HEK293 (cell line): ENCODE measurements around the gene NFATC1.

ENCODE experiments used
- CTCF ChIA-PET: fragments of 350-600 bp; formaldehyde crosslinking; extraction: SDS; loops from one replicate; lab custom pipeline; 2021; ENCODE audit warnings: antibody characterized with exemption; lab: Yijun Ruan, JAX
- POLR2A ChIA-PET: fragments of 300-600 bp; formaldehyde crosslinking; extraction: SDS; loops from one replicate; lab custom pipeline; 2020; ENCODE audit warnings: antibody characterized with exemption, inconsistent platforms; lab: Yijun Ruan, JAX
- H3K27ac ChIP-seq: fragments of 200-500 bp; sonication (Bioruptor generic); 2 replicates; pipeline ENCODE4 v1.5.1; 2014; ENCODE audit warnings: low read depth, low read length, control low read depth, inconsistent platforms; ENCODE audit errors: extremely low read depth
- H3K36me3 ChIP-seq, 2 experiments: fragments of 200-500 bp in 1 of 2; sonication (Bioruptor generic) in 1 of 2; 1 replicate in 1 of 2; 2 replicates in 1 of 2; pipeline ENCODE4 v1.5.1; 2014 to 2017; ENCODE audit warnings: inconsistent platforms in 2 of 2, low read length in 2 of 2; ENCODE audit not compliant: control insufficient read depth in 2 of 2, insufficient read depth in 1 of 2
- H3K4me1 ChIP-seq: fragments of 200-500 bp; sonication (Bioruptor generic); 2 replicates; pipeline ENCODE4 v1.5.1; 2014; ENCODE audit warnings: mild to moderate bottlenecking, low read length, inconsistent platforms; ENCODE audit not compliant: control insufficient read depth, insufficient read depth
- H3K4me3 ChIP-seq: 2 replicates; pipeline ENCODE4 v1.5.1; 2011; ENCODE audit warnings: low read depth, mild to moderate bottlenecking, control low read depth, low read length, moderate library complexity
- H3K9me3 ChIP-seq: fragments of 200-500 bp; sonication (Bioruptor generic); 2 replicates; pipeline ENCODE4 v1.5.1; 2014; ENCODE audit warnings: low read depth, low read length, inconsistent platforms; ENCODE audit not compliant: control insufficient read depth, insufficient read depth
- HIC1 ChIP-seq: fragments of 450-650 bp; formaldehyde crosslinking; IDR thresholded peaks from 2 replicates; pipeline ENCODE4 v1.5.1; 2016; ENCODE audit warnings: missing biosample characterization, missing genetic modification characterization
- KLF9 ChIP-seq: fragments of 450-650 bp; formaldehyde crosslinking; IDR thresholded peaks from 2 replicates; pipeline ENCODE4 v1.5.1; 2016; ENCODE audit warnings: missing biosample characterization, missing genetic modification characterization, low read depth
- SCRT1 ChIP-seq: fragments of 450-650 bp; formaldehyde crosslinking; IDR thresholded peaks from 2 replicates; pipeline ENCODE4 v1.5.1; 2016; ENCODE audit warnings: missing biosample characterization, missing genetic modification characterization, borderline replicate concordance
- ZBTB1 ChIP-seq: fragments of 450-650 bp; formaldehyde crosslinking; IDR thresholded peaks from 2 replicates; pipeline ENCODE4 v1.5.1; 2016; ENCODE audit warnings: missing biosample characterization, missing genetic modification characterization
- ZBTB7A ChIP-seq: fragments of 450-650 bp; formaldehyde crosslinking; IDR thresholded peaks from 2 replicates; pipeline ENCODE4 v1.5.1; 2016; ENCODE audit warnings: low read depth, missing biosample characterization, missing genetic modification characterization
- ZFHX2 ChIP-seq: fragments of 450-650 bp; formaldehyde crosslinking; conservative IDR thresholded peaks from 2 replicates; pipeline ENCODE4 v1.5.1; 2016; ENCODE audit warnings: missing biosample characterization, missing genetic modification characterization
- ZFP3 ChIP-seq: fragments of 450-650 bp; formaldehyde crosslinking; IDR thresholded peaks from 2 replicates; pipeline ENCODE4 v1.5.1; 2016; ENCODE audit warnings: low read depth, missing biosample characterization, missing genetic modification characterization
- ZNF140 ChIP-seq: fragments of 450-650 bp; formaldehyde crosslinking; IDR thresholded peaks from 2 replicates; pipeline ENCODE4 v1.5.1; 2016; ENCODE audit warnings: missing biosample characterization, missing genetic modification characterization
- ZNF223 ChIP-seq: fragments of 450-650 bp; formaldehyde crosslinking; IDR thresholded peaks from 2 replicates; pipeline ENCODE4 v1.5.1; 2016; ENCODE audit warnings: missing biosample characterization, missing genetic modification characterization
- ZNF266 ChIP-seq: fragments of 450-650 bp; formaldehyde crosslinking; IDR thresholded peaks from 2 replicates; pipeline ENCODE4 v1.5.1; 2016; ENCODE audit warnings: missing biosample characterization, missing genetic modification characterization, low read depth
- ZNF335 ChIP-seq: fragments of 450-650 bp; formaldehyde crosslinking; conservative IDR thresholded peaks from 2 replicates; pipeline ENCODE4 v1.5.1; 2016; ENCODE audit warnings: missing biosample characterization, missing genetic modification characterization
- ZNF433 ChIP-seq: fragments of 450-650 bp; formaldehyde crosslinking; IDR thresholded peaks from 2 replicates; pipeline ENCODE4 v1.5.1; 2016; ENCODE audit warnings: missing biosample characterization, missing genetic modification characterization, low read depth
- ZNF488 ChIP-seq: fragments of 450-650 bp; formaldehyde crosslinking; IDR thresholded peaks from 2 replicates; pipeline ENCODE4 v1.5.1; 2016; ENCODE audit warnings: missing biosample characterization, missing genetic modification characterization
- ZNF747 ChIP-seq: fragments of 450-650 bp; formaldehyde crosslinking; IDR thresholded peaks from 2 replicates; pipeline ENCODE4 v1.5.1; 2016; ENCODE audit warnings: missing biosample characterization, missing genetic modification characterization
- ZNF830 ChIP-seq: fragments of 450-650 bp; IDR thresholded peaks from 2 replicates; pipeline ENCODE4 v1.5.0; 2018; ENCODE audit warnings: missing biosample characterization, missing genetic modification characterization, low read depth, mild to moderate bottlenecking, moderate library complexity
- ZSCAN23 ChIP-seq: fragments of 450-650 bp; formaldehyde crosslinking; IDR thresholded peaks from 2 replicates; pipeline ENCODE4 v1.5.1; 2016; ENCODE audit warnings: missing biosample characterization, missing genetic modification characterization
- TF ChIP-seq, protein P1 (sequence below): fragments of 450-650 bp; formaldehyde crosslinking; IDR thresholded peaks from 2 replicates; pipeline ENCODE4 v1.5.1; 2016; ENCODE audit warnings: missing biosample characterization, missing genetic modification characterization
- TF ChIP-seq, protein P2 (sequence below): fragments of 450-650 bp; formaldehyde crosslinking; IDR thresholded peaks from 2 replicates; pipeline ENCODE4 v1.5.1; 2017; ENCODE audit warnings: missing biosample characterization, missing genetic modification characterization

The NFATC1 gene

DNA sequence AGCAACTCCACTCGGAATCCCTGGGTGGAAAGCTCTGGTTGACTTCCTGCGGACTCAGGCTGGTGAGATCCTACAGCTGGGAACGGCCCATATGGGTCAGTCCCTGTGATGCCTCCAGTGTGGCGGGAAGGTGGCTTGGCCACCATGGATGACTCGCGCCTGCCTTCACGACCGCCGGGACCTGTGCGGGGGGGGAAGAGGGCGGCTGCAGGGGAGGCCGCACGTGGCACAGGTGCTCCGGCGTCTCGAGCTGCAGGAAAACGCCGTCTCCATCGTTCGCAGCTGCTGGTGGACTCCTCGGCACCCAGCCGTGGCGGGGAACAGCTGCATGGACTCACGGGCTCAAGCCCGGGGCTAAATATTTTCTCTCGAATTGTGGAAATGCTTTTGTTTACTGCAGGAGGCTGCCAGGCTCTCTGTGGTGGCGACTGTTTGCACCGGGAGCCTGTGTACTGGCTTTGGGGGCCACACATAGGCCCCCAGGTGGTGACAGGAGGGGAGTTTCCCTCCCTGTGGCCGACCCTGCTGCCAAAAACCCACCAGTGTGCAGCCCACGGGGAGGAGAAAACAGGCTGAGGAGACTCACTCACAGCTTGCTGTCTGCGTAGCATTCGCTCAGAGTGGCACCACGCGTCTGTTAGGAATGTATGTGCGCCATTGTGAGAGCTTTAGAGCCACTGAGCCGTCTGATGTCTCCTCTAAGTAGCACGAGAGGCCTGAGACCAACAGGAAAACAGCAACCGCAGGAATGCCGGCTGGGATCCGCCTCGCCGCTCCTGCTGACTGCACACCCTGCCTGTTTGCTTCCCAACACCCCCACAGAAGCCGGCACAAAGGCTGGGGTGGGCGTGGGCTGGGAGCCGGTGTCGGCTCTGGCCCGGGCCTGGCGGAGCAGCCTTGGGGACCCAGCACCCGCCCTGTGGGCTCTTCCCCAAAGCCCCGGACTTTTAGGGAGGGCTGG, 89.2 kb downstream of the NFATC1 start:
- ChIA-PET CTCF (interaction anchor here (0.6 kb wide), 3 partner anchors 26 to 87 kb away, joined by 3 to 5 read pairs (median 3); no protein-coding TSS in a partner anchor), POLR2A (interaction anchor here (1.3 kb wide), 1 partner anchor 89 kb away, joined by 4 read pairs; the partner anchor contains the start of gene NFATC1)
- H3K27ac ChIP-seq, result no peak overlapping the region

DNA sequence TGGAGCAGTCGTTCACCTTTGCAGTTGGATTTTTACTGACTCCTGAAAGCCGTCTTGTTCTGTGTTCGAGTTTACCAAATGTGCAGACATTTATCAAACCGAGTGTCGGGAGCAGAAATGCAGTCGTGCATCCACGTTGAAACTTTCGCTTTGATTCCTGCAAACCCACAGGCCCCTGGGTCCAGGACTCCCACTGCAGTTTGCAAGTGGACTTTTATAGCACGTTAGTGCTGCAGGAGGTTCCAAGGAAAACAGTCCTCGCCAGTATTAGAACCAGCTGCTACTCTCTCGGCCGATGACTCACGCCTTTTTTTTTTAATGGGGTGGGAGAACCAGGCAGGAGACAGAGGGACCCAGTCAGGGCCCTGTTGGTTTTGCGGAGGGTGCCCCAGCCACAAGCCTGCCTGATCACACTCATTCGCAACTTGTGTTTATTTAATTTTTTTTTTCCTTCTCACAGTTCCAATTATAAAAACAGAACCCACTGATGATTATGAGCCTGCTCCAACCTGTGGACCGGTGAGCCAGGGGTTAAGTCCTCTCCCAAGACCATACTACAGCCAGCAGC, 90.1 kb downstream of the NFATC1 start:
- Histone ChIP-seq H3K4me1 (no peaks in the 10 kb centered on the region), H3K9me3 (no peaks in the 10 kb centered on the region), H3K27ac (no peak overlapping the region), H3K4me3 (no peak overlapping the region)
- CTCF ChIA-PET, result interaction anchor here (0.5 to 0.6 kb wide), 2 partner anchors 27 to 32 kb away, joined by 3 to 4 read pairs; no protein-coding TSS in a partner anchor
- TF ChIP-seq ZNF335 (tag by site-specific recombination), result peak; percentile 41
- TF ChIP-seq ZBTB1 (tag by site-specific recombination), result no peak
- TF ChIP-seq, all 188 proteins: peak for 1
- POLR2A ChIA-PET, result no interaction called here
- peaks cover 0 to 16% of the 10 kb centered on the region in 2 experiments; a peak in 1 of 3 replicates for H3K36me3 ChIP-seq

More for the DNA sequence above, 89.2 kb downstream of the NFATC1 start:
- H3K4me3 ChIP-seq, result no peak overlapping the region
- no peak for TF ChIP-seq ZBTB7A
- no peak for TF ChIP-seq SCRT1 (tag by site-specific recombination)
- no peak for TF ChIP-seq ZNF266 (tag by site-specific recombination)
- TF ChIP-seq ZNF433, result no peak
- H3K9me3 ChIP-seq, result no peaks in the 10 kb centered on the region
- no peaks in the 10 kb centered on the region for H3K4me1 ChIP-seq
- H3K36me3 ChIP-seq, result peaks cover 0 to 16% of the 10 kb centered on the region in 2 experiments; a peak in 1 of 3 replicates

DNA sequence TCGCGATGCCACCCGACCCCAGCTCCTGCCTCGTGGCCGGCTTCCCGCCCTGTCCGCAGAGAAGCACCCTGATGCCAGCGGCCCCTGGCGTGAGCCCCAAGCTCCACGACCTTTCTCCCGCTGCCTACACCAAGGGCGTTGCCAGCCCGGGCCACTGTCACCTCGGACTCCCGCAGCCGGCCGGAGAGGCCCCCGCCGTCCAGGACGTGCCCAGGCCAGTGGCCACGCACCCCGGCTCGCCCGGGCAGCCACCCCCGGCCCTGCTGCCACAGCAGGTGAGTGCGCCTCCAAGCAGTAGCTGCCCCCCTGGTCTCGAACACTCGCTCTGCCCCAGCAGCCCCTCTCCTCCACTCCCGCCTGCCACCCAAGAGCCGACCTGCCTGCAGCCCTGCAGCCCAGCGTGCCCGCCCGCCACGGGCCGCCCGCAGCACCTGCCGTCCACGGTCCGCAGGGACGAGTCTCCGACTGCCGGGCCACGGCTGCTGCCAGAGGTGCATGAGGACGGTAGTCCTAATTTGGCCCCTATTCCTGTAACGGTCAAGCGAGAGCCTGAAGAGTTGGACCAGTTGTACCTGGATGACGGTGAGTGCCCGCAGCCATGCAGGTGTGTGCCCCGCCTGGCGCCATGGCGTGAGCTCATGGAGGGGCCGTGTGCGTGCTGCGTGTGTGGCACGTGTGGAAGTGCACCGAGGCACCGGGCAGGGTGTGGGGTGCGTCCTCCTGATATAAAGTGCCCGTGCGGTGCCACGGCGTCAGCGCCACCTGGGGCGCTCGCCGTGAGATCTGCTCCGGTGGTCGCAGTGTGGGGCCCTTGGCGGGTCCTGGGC, 90.8 kb downstream of the NFATC1 start:
- Histone ChIP-seq H3K4me1 (no peaks in the 10 kb centered on the region), H3K9me3 (no peaks in the 10 kb centered on the region), H3K36me3 (peaks cover 0 to 16% of the 10 kb centered on the region in 2 experiments; a peak in 1 of 3 replicates), H3K4me3 (no peak overlapping the region), H3K27ac (no peak overlapping the region)
- POLR2A ChIA-PET, result no interaction called here
- TF ChIP-seq ZNF830 (tag by site-specific recombination), result no peak
- no peak for TF ChIP-seq ZSCAN23
- TF ChIP-seq, protein P1, sequence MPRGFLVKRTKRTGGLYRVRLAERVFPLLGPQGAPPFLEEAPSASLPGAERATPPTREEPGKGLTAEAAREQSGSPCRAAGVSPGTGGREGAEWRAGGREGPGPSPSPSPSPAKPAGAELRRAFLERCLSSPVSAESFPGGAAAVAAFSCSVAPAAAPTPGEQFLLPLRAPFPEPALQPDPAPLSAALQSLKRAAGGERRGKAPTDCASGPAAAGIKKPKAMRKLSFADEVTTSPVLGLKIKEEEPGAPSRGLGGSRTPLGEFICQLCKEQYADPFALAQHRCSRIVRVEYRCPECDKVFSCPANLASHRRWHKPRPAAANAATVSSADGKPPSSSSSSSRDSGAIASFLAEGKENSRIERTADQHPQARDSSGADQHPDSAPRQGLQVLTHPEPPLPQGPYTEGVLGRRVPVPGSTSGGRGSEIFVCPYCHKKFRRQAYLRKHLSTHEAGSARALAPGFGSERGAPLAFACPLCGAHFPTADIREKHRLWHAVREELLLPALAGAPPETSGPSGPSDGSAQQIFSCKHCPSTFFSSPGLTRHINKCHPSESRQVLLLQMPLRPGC (tag by site-specific recombination), result no peak
- TF ChIP-seq KLF9 (tag by site-specific recombination), result no peak
- no peak for TF ChIP-seq HIC1 (tag by site-specific recombination)
- no peak for TF ChIP-seq ZFHX2 (tag by site-specific recombination)
- no peak for TF ChIP-seq ZNF747 (tag by site-specific recombination)
- no peak for TF ChIP-seq ZNF223 (tag by site-specific recombination)
- TF ChIP-seq ZNF140 (tag by site-specific recombination), result no peak
- TF ChIP-seq ZFP3 (tag by site-specific recombination), result no peak
- no peak for TF ChIP-seq ZNF488 (tag by site-specific recombination)
- TF ChIP-seq, protein P2, sequence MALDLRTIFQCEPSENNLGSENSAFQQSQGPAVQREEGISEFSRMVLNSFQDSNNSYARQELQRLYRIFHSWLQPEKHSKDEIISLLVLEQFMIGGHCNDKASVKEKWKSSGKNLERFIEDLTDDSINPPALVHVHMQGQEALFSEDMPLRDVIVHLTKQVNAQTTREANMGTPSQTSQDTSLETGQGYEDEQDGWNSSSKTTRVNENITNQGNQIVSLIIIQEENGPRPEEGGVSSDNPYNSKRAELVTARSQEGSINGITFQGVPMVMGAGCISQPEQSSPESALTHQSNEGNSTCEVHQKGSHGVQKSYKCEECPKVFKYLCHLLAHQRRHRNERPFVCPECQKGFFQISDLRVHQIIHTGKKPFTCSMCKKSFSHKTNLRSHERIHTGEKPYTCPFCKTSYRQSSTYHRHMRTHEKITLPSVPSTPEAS (tag by site-specific recombination), result no peak
- CTCF ChIA-PET, result interaction anchor here (0.5 kb wide), 1 partner anchor 33 kb away, joined by 4 read pairs; no protein-coding TSS in a partner anchor
